NCI-H510A (cell line): Measurements from ENCODE around the gene TFB1M.
"Not testable (repeated sequence)": the region's sequence is repeated elsewhere in the genome, so short reads cannot be mapped to it uniquely, and the experiment has no call there.

Source experiments
- DNase-seq: peaks from one replicate; lab custom pipeline; 2025; lab: John Stamatoyannopoulos, UW

Gene TFB1M

DNA sequence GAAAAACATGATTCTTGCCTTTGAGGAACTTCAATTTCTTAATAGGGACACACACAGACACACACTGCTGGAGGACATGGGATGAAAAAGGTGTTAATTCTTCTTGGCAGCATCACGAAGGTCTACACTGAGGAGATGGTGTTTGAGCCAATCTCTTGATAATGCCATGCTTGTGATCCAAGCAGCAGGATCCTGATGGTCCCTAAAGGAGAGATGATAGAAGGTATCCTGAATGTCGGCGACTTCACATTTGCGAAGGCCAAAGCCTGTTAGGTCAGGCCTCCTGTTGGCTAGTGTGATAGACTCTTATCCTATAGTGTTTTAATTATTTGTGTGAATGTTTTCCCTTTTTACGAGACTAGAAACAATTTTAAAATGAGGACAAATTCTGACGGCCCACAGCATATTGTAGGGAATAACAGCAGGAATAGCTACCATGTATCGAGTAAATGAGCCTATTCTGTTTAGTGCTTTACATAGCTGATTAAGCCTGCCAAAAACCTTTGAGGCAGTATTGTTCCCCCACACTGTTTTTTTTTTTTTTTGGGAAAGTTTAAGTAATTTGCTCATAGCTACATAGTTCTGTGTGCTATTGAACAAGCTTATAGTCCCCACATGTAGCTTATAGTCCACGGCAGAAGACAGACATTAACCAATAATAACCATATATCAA, 15.3 kb upstream of the TFB1M start:
- DNase-seq = no peak

DNA sequence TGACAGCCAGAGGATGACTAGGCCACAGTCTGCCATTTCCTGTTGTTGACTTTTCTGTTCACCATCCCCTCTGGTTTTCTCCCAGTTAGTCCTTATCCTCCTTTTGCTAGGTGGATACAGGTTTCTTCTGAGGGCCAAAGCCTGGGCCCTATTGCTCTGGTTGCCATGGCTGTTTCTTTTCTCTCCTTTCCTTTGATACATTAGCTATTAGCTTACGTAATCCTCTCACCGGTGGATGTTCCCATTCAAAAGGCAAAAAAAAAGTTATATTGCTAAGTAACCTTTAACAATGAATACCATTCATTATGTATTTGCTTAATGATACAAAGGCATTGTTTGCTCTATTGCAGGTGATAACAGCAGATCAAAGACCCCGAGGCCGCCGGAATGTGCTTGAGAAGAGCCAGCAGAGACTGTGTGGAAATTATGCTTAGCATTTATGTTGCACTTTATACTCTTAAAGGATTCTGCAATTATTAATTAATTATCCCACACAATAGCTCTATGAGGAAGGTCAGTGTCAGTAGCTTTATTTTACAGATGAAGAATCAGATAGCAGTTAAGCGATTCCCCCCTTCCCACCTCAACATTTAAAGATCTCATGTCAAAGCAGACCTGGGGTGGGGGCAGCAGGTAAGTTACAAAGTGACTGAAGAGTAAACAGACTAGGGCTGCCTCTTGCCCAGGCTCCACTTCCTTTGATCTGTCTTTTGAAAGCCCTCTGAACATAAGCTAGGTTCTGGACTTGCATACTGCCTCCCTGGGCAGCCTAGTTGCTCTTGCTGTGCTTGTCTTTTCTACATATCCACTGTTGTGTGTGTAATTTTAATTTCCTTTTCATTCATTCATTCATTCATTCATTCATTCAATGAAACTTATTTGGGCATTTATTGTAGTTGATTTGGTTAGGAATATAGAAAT, 14.5 kb upstream of the TFB1M start:
- no peak for DNase-seq

DNA sequence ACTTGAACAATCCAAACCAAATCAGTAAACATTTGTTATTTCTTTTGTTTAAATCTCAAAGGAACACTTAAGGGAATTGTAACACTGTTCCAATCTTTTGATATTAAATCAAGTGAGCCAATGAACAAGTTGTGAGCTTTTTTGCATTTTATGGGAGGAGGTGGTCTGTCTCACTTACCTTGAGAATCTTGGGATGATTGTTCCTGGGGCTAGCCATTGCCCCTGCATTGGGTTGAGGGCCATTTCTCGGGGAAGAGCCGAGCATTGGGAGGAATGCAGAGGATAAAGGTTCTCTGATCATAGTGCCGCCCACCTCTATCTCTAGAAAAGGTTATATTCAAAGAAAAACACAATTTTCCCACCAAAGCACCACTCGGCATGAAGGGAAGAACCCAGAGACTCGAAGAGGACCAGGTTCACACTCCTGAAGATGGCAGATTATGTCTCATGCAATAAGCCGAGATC, 13.8 kb upstream of the TFB1M start:
- no peak for DNase-seq

DNA sequence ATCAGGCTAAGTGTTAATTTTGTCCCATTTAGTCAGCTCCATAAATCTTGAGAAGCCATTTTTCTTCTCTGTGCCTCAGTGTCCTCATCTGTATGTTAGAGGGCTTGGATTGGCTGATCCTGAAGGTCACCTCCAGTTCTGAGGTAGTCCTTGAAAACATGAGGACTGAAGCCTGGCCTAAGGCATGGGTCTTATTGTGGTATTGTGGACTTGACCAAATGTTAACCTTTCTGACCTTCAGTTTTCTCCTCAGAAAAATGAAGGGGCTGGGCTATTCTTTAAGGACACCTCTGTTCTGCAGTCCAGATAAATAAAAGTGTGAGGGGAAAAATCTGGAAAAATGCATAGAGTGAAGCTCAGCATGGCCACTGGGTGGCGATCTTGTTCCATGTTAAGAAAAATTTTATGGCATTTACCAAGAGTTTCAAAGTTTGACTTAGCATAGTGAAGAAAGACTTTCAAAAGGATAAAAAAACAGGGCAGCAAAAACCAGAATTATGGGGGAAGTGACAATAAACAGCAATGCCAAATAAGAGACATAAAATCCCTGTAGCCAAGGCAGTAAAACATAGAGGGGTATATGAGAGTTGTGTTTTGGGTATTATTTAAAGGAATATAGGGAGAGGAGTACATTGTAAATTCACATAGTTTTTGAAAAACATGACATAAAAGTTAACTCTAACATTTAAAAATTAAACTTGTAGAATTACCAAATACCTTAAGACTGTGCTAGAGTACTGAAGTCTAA, 13.2 kb upstream of the TFB1M start:
- DNase-seq = no peak

DNA sequence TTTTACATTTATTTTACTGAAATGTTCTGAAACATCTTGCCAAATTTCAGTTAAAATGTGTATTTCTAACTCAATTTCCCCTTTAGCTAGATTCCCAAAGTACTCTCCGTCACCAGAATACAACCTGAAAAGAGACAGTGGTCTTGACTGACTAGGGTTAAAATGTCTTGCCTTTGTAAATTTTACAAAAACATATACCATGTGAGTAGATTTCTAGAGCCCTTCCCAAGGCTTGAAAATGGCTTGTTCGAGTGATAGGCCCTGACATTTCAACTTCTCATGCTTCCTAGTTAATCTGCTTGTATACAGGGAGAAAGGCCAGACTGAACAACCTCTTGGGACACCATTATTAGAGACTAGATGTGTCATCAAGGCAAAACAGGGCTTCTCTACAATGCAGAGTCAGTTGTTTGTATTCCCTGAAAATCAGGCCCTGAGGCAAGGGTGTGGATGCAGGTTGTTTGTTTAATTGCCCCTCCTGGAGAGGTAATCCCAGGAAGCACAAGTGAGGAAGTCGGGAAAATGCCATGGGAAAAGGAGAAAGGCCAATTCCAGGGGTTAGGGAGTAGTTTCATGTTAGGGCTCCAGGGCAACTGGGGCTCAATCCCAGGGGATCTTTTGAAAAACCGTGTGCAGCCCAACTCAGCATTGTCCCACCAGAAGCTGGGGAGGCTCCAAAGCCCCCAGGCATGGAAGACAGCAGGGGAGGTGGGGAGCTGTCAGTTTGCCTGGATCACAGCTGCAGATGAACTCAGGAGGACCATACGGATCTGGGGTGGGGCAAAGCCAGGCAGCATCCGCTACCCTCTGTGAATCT, 11.6 kb upstream of the TFB1M start:
- DNase-seq = no peak

DNA sequence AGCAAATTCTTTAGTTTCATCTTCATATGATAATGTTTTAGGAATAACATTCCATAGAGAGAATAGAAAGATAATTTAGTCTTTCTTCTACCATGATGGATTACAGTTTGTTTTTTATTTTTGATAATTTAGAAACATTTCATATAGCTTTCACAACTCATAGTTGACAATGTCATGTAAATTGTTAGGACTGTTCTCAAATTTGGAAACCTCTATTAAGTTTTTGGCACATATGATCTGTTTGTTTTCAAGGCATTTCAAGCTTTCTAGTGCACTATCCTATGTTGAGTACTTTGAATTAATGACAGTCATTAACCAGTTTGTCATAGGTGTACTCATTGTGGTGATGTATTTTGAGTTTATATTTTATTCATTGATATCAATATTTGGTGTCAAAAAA, 10.7 kb upstream of the TFB1M start:
- no peak for DNase-seq

DNA sequence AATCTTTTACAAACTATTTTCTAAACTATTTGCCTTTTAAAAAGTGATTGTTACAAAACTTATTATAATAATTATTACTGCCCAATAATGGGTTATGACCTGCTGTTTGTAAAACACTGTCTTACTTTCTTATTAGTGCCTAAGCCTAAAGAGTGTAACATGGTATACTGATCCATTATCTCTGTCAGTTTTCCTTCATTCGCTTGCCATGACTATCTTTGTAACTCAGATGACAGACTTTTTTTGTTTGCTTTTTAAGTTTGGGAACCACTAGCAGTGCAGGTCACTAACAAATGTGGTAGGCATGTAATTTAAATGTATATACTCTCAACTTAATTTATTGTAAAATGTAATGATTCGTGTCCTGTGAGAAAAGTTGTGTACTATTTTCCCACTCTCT, 9.9 kb upstream of the TFB1M start:
- no peak for DNase-seq

DNA sequence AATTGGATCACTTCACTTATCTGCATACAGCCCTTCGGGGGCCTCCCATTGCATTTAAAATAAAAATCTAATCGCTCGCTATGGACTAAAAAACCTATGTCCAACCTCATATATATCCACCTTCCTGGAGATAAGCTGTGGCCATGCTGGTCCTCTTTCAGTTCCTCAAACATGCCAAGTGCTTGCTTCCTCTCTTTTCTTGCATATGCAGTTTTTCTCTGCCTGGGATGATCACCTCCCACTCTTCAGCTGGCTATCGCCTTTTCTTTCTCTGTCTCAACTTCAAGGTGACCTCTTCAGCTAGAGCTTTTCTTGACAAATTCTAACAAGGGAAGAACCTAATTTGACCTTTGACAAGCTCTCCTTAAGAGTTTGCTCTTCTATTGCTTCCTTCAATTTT, 5.6 kb upstream of the TFB1M start:
- no peak for DNase-seq

DNA sequence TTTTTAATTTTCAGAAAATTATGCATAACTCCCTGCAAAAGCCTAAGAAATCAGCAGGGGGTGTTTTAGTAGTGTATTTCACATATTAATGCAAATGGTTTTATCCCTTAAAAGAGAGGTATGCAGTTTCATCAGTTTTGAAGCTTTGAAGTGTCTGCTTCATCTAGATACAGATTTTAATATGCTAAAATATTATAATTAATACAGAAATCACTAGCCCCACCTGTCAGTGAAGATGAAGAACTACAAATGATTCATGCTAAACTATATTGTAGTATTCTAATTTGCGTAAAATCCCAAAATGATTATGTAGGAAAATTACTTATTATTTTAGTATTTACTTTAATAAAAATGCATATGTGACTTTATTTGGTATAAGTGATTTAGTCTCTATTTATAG, 2.9 kb upstream of the TFB1M start:
- DNase-seq = no peak

DNA sequence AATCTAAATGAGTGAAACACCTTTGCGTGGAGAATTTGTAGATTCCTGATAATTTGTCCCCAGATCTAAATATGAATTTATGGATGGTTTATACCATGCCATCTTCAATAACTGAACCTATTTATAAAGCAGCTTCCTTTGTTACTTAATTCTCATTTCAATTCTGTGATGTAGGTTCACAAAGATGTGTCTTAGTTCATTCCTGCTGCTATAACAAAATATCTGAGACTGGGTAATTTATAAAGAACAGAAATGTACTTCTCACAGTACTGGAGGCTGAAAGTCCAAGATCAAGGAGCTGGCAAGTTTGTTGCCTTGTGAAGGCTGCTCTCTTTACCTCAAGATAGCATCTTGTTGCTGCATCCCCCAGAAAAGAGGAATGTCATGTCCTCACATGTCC, 2.1 kb upstream of the TFB1M start:
- no peak for DNase-seq

DNA sequence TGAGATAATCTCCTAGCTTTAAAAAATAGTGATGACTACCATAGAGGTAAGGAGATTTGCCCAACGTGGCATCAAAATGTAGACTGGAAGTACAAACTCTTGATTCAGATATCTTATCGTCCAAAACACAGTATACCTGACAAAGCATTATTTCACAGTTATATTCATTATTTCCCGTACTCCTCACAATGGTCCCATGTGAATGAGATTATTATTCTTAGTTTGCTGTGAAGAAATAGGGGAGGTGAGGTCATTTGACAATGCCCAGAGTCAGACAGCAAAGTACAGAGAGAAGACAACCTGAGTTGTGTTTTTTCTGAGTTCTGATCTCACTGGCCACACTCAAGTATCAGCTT, 1.2 kb upstream of the TFB1M start:
- DNase-seq = no peak

DNA sequence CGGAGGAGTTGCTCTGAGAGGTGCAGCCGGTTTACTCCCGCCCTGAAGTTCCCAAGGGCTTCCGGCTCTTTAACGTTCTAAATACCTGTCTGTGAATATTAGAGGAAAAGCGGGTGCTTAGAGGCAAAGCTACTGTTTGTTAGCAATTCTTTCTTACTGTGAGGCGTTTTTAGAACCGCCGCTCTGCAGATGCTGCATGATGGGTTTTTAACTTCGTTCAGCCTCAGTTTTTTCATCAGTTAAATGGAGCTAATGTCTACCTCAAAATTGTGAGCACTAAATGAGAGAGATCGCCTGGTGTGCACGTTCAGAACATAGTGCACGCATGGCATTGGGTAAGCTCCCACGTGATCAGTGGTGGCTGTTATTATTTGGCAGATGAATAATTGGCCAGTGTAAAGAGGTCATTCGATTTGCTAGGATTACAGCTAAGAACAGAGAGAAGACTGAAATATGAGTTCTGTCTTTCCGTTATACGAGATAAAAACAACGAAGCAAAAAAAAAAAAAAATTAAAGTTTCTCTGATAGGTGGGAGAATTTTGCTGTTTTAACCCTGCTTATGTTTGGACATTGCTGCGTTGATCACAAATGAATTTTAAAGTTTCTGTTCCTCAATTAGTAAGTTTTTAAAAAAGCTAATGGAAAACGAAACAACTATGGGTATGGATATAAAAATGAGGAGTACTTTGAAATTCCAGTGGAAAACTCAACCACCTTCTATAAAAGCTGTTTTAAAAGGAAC, 660 bp upstream of the TFB1M start:
- DNase-seq = no peak

DNA sequence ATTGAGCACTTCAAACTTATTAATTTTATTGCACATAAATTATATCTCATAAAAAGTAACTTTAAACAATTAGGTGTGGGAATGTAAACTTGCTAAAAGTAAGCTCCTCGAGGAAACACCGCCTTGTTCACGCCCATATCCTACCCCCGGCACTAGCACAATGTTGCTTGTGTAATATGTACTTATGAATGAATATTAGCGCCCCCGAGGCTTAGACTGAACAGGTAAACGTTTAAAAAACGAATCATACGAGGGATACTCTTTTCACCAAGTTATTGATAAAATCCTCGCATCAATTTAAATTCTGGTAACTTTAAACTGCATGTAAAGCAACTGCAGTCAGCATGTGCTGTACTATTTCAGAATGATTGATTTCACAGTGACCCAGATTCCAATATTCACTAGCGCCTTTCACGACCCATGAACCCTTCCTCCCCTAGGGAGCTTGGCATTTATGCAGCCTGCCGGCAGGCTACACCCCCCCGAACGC, 637 bp downstream of the TFB1M start:
- no peak for DNase-seq

DNA sequence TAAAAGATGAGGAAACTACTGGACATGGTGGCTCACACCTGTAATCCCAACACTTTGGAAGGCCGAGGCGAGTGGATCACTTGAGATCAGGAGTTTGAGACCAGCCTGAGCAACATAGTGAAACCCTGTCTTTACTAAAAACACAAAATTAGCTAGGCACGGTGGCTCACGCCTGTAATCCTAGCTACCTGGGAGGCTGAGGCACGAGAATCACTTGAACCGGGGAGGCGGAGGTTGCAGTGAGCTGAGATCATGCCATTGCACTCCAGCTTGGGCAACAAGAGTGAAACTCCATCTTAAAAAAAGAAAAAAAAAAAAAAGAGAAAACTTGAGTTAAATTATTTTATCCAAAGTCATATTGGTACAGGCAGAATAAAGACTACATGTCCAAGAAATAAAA, 1.3 kb downstream of the TFB1M start:
- DNase-seq = not testable (repeated sequence)

DNA sequence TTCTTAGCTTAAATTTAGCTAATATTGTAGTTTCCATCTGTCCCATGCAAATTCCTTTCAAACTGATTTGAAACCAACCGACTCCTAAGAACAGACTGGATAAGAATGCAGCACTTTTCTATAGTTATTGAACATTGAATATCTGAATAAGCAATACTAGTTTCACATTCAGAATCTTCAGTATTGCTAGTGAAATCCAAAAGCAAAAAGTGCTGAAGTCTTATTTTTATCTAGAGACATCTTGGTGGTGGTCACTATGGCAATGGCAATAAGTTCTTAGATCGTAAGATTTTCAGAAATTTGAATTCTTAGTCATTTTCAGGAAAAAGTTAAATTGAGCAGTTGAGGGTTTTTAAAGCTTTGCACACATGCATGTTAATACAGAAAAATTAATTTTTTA, 2.7 kb downstream of the TFB1M start:
- no peak for DNase-seq

DNA sequence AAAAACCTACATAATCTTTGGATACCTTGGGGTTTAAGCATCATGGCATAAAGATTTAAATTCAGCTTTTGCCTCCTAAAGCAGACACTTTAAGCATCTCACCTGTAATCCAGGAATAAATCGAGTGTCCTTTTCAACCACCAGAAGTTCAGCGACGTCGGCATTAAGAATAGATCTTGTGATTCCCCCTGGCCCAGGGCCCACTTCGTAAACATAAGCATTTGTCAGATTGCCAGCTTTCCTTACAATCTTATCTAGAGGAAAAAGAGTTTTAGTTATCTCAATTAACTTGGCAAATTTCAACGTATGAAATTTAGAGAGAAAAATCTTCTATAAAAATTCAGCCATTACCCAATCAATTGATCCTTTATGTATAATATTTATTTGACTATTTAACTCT, 3.2 kb downstream of the TFB1M start:
- no peak for DNase-seq

DNA sequence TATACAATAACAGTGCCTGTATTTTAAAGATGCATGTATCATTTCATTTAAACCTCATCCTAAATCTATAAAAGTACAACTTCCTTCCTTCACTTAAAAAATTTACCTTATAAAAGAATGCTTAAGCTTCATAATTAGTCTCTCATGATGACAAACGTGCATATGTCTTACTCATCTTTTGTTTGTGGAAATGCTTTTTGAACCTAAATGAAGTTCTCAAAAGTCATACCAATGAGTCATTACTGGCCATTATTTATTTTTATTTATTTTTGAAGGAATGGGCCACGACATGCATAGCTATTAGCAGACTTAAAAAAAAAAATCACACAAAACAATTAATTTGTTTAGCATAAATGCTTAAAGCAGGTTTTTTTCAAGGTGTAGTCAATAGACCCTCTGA, 3.7 kb downstream of the TFB1M start:
- DNase-seq = no peak

DNA sequence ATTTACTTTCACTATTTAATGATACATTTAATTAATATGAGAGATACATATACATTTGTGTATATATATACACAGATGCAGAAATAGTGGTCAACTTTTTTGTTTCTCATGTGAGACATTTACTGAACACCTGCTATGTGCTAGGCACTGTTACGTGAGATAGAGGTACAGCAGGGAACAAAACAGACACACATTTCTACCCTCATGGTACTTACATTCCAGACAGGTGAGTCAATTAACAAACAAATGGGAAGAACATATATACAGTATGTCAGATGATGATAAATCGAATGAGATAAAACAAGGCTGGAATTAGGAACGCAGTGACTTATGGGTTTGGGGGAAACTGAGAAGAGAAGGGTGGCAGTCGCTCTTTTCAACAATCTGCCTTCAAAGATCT, 5.1 kb downstream of the TFB1M start:
- no peak for DNase-seq

DNA sequence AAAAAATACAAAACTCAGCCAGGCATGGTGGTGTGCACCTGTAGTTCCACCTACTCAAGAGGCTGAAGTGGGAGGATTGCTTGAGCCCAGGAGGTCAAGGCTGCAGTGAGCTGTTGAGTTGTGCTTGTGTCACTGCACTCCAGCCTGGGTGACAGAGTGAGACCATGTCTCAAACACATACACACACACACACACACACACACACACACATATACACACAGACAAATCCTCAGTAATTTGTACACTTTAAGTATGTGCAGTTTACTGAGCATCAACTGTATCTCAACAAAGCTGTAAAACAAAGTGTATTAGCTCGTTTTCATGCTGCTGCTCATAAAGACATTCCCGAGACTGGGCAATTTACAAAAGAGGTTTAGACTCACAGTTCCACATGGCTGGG, 7.3 kb downstream of the TFB1M start:
- no peak for DNase-seq

DNA sequence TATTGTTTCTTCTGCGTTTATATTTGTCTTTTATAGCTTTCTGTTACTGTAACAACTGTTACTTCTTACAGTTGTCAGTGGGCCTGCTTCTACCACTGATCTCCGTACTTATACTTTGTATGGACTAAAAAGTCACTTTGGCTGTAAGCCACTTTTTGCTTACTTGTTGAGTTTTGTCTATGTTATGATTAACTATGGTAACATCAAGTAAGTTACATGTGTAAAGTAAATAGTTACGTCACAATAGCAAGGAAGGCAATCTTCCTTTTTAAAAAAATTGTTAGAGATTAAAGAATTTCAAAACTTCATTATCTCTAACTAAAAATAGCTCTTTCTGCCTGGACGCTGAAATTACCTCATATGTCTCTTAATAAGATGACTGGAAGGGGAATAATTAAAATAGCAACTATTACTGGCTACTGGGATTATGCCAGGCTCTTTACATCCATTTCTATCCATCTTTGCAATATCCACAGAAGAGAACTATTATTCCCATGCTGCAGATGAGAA, 10.9 kb downstream of the TFB1M start:
- DNase-seq = no peak

DNA sequence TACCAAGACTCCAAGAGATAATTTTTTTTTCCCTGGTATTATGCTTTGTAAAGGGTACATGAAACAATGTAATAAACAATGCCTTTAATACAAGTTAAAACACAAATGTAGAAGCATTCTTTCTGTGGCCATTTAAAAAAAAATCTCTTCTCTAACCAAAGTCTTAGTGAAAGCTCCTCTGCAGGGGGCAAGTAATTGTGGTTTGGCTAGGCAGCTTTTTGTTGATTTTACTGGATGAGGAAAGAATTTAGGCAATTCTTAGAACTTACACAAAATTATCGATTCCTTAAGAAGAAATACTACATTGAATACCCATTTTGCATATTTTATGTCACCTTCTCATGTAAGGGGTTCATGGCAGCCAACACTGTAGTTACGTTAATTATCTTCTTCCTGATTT, 12.4 kb downstream of the TFB1M start:
- no peak for DNase-seq
